NOMO-1 treated with dmso at 0.1 percent for 144 hours (cell line): ENCODE results near the gene STK38L.
"Not testable (repeated sequence)": the region's sequence is repeated elsewhere in the genome, so short reads cannot be mapped to it uniquely, and the experiment has no call there.

Experiments used
- DNase-seq: peaks from one replicate; lab custom pipeline; 2025; ENCODE audit not compliant: unreplicated experiment; lab: John Stamatoyannopoulos, UW

Gene STK38L

DNA sequence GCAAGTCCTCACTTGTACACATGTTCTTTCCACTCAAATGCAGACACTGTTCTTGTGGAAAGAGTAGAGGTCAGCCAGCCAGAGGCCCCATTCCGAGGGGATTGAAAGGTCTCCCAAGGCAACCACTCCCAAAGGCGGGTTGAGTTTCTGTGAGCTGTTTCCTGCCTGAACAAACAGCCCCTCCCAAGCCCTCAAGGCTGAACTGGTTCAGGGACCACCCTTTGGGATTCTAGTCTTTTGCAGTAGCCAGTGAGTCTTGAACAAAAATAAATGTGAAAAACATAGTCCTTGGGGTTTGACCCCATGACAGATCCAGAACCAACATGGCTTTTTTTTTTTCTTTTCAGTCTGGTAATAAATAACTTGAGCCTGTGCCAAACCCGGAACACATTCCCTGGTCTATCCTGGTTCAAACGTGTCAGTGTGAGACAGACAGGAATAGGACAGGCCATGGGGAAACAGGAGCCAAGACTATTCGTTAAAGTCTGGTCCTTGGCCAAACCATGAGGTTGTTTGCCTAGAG is 17.6 kb upstream of the STK38L start:
- no peak for DNase-seq

DNA sequence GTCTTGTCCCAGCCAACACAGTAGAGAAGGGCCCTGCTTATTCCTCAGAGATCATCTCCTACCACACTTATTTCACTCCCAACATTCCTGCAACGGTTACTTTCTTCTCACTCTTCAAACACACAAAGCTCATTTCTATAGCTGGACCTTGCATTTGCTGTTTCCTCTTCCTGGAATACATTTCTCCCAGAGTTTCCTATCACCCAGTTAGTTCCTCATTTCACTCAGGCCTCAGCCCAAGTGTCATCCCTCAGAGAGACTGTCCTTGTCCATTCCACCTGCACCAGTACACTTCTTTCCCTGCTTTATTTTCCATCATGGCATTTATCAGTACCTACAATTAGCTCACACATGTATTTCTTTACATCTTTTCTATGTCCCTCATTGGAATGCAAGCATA is 14.7 kb upstream of the STK38L start:
- no peak for DNase-seq

DNA sequence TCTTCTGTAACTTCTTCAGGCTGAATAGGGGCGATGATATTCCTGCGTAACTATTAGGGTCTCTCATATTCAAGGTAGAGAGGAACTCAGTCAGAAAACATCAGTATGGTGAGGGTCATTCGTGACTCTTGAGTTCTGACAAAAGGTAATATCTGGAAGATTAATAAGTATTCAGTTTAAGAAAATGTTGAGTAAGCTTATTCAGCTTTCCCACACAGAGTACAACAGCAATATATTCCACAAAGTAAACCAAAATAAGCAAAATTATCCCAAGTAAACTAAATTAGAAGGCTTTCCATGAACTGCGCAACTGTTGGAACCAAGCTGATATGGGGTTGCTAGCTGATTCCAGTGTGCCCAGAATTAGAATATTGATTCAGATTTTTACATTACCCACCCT is 12.7 kb upstream of the STK38L start:
- not testable (repeated sequence) for DNase-seq

DNA sequence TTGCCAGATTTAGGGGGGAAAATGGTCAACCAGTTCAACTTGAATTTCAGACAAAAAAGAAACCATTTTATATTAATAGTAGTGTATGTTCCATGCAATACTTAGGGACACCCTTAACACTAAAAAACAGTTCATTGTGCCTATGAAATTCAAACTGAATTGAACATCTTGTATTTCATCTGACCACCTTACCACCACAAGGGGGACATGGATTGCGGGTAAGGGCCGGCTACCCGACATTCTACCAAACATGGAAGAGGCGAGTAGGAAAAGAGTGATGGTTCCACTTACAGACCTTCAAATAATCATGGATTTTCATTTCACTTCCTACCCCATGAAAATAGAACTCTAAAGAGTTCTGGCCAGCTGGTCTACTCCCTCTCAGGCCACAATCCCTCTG is 10.3 kb upstream of the STK38L start:
- DNase-seq: no peak

DNA sequence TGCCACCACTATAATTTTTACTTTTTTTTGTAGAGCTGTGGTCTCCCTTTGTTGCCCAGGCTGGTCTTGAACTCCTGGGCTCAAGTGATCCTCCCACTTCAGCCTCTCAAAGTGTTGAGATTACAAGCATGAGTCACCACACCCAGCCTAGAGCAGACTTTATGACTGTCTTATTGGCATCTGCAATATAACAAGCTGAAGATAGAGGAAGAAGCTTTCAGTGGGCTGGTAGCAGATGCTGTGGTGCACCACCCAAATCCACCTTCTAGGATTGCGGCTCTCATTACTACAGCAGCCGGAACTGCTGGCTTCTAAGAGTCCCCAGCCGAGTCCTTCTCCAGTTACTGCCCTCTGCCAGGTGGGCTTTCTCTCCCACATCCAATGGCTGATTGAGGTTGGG is 7.6 kb upstream of the STK38L start:
- peak; percentile 83 for DNase-seq

DNA sequence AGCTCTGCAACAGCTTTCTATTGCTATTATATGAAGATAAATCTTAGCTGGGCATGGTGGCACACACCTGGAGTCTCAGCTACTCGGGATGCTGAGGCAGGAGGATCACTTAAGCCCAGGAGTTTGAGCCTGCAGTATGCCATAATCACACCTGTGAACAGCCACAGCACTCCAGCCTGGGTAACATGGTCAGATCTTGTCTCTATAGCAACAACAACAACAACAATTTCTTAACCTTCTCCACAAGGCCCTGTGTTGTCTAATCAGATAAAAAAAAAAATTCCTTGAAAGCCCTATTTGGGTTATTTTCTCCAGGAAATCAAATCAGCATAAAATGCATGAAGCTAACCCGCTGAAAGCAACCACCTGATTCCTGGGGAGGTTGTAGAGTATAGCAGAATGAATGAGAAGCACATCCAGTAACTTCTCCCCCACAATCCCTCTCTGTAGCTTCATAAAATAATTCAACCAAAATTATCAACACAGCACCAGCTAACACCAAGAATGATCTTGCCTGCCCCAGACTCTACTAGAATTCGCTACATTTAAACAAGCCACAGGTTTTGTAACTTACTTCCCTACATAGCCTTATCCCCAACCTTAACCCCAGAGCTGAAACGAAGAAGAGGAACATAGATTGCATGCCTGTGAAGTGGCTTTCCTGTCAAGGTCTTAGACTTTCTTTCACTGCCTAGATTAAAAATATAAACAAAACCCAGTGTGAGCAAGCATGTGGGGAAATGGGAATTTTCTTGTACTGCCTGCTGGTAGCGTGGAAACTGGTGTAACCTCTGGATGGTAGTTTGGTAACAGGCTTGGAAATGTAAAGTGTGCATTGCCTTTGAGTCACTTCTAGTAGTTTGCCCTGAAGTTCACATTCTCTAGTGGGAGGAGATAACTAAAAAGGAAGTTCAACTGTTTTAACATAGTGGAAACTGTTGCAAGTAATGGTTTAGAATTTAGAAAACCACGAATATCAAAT is 6.0 kb upstream of the STK38L start:
- peak; percentile 80 for DNase-seq

DNA sequence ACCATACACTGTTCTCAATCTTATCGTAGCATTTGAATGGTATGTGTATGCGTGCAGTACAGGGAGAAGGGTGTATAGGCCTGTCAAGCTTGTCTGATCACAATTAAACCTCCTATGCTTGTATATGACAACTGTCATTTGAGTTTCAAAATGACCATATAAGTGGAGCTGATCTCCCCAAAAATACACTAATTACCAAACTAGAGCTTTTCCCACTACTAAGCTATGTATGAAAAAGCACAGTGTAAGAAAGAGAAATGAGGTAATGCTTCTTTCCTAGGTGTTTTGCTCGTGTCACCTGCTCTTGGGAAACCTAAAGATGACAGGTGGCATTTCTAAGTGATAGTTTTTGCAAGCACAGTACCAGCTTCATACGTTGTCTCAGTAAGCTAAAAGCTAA is 1.1 kb upstream of the STK38L start:
- no peak for DNase-seq

DNA sequence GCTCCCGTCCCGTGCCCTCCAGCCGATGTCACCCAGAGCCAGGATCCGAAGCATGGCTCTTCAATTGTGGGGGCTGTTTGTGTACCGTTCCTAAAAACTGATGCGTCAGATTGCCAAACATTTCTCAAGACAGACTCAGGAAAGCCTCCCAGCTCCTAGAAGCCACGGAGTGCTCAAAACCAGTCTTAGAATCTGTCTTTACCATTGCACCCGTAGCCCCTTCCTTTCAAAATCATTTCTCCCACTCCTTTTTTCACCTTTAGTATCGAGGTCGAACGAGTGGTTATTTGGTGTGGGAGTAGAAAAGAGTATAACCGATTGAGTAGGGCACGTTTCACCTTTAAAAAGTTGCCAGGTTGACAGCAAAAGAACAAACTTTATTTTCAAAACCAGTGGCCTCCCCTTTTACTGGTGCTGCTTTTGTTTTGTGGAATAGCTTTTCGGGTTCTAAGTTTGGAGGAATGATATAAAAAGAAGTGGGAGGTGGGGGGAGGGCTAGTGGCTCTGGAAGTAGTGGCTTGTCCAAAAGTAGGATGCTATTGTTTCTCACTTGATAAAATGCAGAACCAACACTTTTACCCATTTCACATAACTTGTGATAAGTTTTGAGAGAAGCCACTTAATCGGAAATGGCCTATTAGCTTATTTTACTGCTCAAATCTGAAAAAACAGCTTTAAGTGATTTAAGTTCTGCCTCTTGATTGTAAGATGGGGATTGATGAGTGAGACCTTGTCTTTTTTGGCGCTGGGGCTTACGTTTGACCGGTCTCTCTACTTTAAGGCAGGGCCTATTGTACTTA is 803 bp downstream of the STK38L start:
- no peak for DNase-seq

DNA sequence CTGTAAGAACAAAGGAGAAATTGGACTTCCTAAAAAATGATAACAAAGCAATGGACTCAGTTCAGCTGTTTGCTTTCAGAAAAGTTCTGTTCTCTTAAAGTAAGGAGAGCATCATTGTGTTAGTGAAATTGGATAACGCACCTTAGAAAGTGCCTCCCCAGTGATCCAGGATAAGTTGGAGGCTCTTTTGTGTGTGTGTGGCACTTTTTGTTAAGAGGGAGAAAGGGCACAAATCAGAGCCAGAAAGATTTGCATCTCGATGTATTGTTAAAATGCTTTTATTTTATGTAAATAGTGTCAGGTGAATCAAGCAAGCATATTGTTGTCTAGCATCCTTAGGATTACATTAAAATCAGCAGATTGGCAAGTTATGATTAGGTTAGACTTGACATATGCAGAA is 2.1 kb downstream of the STK38L start:
- DNase-seq: no peak

DNA sequence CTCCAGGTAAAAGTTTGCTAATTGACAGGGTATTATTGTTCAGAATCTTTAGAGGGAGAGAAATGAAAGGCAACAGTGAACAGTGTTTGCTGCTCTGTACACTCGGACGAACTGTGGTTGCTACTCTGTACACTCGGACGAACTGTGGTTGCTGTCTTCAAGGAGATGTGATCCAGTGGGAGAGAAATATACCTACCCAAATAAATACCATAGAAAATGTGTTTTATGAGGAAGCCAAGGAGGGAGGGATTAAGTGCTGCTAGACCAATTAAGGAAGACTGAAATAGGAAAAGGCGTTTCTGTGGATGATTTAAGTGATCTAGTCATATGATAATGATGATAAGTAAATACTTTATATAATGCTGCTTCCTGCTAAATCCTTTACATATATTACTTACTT is 2.7 kb downstream of the STK38L start:
- no peak for DNase-seq

DNA sequence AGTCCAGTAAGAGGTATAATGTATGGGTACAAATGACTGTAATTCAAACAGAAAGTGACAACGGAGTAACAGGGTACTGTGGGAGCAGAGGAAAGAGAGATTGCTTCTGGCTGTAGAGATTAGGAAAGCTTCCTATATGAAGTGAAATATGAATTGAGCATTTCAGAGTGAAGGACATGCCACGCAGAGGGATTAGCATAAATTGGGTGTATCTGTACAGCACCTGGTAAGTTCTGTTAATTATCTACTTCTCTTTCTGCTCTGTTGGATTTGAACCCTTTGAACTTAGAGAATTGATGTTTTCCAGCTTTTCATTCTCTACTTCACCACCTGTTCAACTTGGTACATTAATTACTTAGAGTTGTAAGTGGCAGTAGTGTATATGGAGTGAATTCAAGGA is 8.8 kb downstream of the STK38L start:
- no peak for DNase-seq

DNA sequence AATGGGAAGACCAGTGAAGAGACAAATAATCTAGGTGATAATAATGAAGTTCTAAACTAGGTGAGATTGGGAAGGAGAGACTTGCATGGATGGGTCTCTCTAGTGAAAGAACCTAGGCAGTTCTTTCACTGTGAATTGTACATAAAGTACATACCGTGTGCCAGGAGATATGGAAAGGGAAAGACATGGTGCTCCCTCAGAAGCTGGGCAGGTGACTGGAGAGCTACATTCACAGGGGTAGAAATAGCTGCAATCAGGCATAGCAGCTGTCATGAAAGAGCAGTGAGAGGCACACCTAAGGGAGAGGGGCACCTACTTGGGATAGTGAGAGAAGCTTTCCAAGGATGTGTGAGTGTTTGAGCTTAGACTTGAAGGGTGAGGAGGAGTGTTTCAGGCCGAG is 9.3 kb downstream of the STK38L start:
- DNase-seq: no peak

DNA sequence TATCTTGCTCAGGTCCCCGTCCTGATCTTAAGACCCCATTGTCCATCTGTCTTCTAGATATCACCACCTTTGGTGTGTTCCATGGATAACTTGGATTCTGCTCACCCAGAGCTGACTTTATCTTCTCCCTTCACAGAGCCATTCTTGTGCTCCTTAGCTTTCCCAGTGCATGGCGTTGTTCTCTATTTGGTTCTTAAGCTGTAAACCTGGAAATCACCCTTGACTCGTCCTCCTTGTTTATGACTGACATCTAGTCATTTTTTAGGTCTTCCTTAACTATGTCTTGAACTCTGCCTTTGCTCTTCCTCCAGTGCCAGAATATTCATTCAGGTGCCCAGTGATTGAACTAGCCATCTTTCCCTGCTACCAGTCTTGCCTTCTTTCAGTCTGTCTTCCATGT is 11.7 kb downstream of the STK38L start:
- no peak for DNase-seq

DNA sequence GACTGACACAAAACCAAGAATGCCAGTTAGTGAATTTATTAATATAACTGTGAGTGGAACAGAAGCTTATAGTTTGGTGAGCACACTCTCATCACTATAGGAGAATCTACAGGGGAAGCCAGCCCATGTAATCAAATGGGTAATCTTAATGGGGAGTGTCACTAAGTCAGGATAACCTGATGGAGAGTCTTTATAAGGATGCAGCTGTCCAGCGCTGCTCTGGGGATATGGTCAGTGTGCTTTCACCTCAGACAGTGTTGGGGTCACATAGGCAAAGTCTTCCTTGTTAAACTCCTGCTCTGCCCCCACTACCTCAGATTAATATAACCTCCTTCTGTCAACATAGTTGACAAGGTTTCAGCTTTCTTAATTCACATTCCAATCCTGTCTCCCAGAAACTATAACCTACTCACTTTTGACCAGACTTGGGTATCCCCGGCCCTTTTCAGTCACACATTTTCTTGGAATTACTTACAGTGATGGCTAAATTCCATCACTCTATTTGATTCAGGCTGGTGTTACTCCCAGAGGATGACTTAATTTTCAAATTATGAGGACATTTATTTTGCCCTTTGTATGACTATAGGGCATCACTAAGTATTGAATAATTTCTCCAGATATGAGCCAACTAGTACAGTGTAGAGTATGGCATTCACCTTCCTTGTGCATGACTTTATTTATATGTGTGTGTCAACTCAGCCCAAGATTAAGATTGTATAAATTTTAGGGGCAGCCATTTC is 13.2 kb downstream of the STK38L start:
- no peak for DNase-seq

DNA sequence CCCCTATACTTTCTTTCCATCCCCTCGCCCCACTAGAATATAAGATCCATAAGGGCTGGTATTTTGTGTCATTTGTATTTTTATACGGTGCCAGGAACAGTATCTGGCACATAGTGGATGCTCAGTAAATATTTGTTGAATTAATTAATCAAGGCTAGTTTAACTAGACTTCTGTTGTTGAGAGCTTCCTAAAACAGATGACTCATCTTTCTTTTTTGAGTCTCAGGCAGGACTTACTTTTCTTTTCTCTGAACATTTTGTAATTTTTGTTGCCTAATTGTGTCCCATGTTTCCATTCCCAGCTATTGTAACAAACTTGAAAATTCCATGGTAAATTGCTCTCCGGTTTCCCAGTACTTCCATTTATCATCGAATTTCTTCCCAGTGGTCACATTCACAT is 16.7 kb downstream of the STK38L start:
- DNase-seq: no peak

DNA sequence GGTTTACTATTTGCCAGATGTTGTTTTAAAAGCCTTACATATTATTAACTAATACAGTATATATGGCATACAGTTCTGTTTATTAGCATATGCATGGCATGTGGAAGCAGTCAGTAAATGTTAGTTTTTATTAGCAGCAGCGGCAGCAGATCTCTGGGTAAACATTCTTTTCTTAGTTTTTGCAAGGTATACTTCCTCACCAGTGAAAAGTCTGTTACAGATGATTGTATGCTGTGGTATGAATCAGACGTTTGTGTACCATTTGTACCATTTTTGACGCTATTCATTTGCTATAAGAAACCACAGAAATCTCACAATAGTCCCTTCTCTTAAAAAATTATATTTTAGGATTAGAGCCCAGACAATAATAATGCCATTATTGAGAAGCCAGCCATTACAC is 17.8 kb downstream of the STK38L start:
- no peak for DNase-seq

DNA sequence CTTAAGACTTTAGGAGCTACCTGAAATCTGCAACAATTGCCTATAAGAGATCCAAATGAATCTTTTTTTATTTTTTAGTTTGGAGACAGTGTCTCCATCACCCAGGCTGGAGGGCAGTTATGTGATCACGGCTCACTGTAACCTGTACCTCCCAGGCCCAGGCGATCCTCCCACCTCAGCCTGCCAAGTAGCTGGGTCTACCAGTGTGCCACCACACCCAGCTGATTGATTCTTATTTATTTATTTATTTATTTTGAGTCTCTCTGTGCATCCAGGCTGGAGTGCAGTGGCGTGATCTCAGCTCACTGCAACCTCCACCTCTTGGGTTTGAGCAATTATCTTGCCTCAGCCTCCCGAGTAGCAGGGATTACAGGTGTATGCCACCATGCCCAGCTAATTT is 26.1 kb downstream of the STK38L start:
- DNase-seq: no peak

DNA sequence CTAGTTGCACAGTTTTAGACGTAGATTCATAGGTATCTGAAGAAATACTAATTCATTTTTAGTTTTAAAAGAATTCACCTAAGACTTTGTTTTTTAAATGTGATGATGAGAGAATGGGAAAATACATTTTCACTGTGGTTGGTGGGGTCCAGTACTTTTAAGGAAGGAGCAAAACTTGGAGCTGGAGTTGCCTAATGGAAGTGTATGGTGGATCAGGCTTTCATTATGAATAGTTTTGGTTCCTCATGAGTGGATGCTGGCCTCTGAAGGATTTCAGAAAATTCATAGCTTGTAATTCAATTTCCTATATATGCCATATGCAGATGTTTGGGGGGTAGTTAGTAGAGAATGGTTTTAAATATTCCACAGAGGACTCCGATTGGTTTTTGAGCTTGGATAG is 27.1 kb downstream of the STK38L start:
- no peak for DNase-seq

DNA sequence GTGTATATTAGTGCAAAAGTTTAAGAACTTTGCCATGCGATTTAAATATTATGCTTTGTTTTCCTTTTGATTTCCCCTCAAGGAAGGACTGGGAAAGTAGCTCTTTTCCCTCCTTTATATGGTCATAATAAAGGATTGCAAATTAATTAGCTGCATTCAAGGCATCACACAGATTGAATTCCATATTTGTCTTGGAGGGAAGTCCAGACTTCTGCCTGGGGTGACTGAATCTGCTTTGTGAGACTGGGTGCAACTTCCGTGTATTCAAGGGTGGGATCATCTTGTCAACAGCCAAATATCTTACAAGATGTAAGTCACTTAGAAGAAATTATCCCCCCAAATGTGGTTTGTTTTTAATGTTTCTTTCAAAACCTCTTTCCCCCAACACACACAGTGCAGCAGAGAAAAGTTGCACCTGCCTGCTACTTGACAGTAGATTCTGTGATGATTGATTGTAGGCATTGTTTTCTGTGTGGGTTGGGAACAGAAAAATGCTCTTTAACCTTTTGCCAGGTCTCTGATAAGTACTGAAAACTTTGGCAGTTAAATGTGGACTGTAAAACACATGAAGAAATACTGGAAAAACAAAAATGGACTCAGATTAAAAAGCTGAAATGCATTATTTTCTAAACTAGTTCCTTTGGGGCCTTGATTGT is 28.4 kb downstream of the STK38L start:
- no peak for DNase-seq

DNA sequence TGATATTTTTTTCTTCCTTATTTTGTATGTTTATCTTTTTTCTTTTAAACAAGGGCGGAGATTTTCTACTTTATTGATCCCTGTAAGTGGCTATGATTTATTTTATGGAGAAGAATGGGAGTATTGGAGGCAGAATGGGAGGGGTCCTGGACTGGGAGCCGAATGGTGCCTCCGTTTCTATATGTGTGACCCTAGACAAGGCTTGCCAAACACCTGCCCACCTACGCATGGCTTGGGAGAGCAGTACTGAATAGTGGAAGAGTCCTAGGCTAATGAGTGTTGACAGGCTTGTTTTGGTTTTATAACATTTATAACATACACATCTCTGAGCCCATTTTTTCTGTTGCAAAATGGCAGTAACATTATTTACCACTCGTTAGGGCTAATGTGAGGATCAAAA is 29.0 kb downstream of the STK38L start:
- no peak for DNase-seq

DNA sequence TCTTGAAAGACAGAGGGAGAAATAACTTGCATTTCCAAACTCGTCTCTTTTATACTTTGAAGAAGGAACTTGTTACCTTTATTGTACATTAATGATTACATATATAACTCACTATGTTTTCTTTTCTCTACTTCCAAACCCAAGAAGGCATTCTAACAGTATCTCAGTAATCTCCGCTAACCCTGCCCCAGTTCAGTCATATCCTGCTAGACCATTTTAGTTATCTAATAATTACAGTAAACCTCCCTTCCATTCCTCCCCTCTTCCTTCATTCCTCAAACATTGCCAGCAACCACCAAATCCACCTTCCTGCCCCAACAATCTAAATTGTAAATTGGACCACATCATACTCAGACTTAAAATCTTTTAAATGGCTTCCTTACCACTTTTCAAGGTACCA is 30.6 kb downstream of the STK38L start:
- no peak for DNase-seq
